ENCODE measurements around the gene LONRF2.
"Not testable (repeated sequence)": the region's sequence is repeated elsewhere in the genome, so short reads cannot be mapped to it uniquely, and the experiment has no call there.

DNA sequence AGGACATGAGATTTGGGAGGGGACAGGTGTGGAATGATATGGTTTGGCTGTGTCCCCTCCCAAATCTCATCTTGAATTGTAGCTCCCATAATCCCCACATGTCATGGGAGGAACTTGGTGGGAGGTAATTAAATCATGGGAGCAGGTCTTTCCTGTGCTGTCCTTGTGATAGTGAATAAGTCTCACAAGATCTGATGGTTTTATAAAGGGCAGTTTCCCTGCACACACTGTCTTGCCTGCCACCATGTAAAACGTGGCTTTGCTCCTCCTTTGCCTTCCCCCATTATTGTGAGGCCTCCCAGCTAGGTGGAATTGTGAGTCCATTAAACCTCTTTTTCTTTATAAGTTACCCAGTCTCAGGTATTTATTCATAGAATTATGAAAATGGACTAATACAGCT, 22.8 kb upstream of the LONRF2 start:
- TF ChIP-seq CTCF (IDR thresholded peaks at IDR 0.05; ENCODE audit: low read depth, low read length, poor library complexity, severe bottlenecking); EZH2phosphoT487 (IDR thresholded peaks at IDR 0.05; ENCODE audit: borderline replicate concordance, low read length): not testable (repeated sequence)

Data from DOHH2 (cell line).